UCSD-AML1 (cell line): ENCODE measurements around the gene DCAF12L1.

ENCODE experiments used
- DNase-seq: peaks from one replicate; lab custom pipeline; 2025; ENCODE audit not compliant: unreplicated experiment; lab: John Stamatoyannopoulos, UW

The DCAF12L1 gene

GRCh38 chrX:126552313-126553022, at the start of gene DCAF12L1:
Gene DCAF12L1, minus strand, starts transcription at chrX:126552814. Its CDS starts 206 bp downstream, at chrX:126552608.
- DNase-seq = no peak

GRCh38 chrX:126580877-126581276, 28.3 kb upstream of the DCAF12L1 start:
- no peak for DNase-seq

GRCh38 chrX:126575911-126576310, 23.3 kb upstream of the DCAF12L1 start:
- DNase-seq = no peak

GRCh38 chrX:126557151-126557550, 4.5 kb upstream of the DCAF12L1 start:
- DNase-seq = no peak

GRCh38 chrX:126551725-126552312, 795 bp downstream of the DCAF12L1 start:
- no peak for DNase-seq

GRCh38 chrX:126551306-126551705, 1.3 kb downstream of the DCAF12L1 start:
- DNase-seq = no peak

GRCh38 chrX:126550816-126551215, 1.8 kb downstream of the DCAF12L1 start:
- no peak for DNase-seq

- DNase-seq = no peak
These were observed 42.7 kb downstream of the DCAF12L1 start for GRCh38 chrX:126509923-126510322.
